Stomach (tissue), 9 donors: ENCODE data around the gene FICD. TPM values are rescaled to one million over a fixed set of nuclear protein-coding genes. Genes with fewer than 3 reads are reported as not detected.

ENCODE experiments used
- DNase-seq, 2 donors: peaks; one replicate each; pipeline versions ENCODE4 v3.0.0 to v3.0.0-alpha.2; 2013 to 2019
- H3K27ac ChIP-seq, 5 donors: fragments of 200-600 bp in 4 of 5; sonication (generic) in 4 of 5; one replicate each; pipeline ENCODE4 v1.5.1; 2013 to 2019; ENCODE audit warnings: mild to moderate bottlenecking in 1 of 5, moderate library complexity in 1 of 5
- H3K27me3 ChIP-seq, 3 donors: fragments of 200-600 bp; sonication (generic); one replicate each; pipeline ENCODE4 v1.5.1; 2017 to 2019; ENCODE audit warnings: mixed run types in 1 of 3
- H3K36me3 ChIP-seq, 4 donors: fragments of 200-600 bp; sonication (generic); 1 replicate in 3 of 4; 2 replicates in 1 of 4; pipeline ENCODE4 v1.5.1; 2016 to 2019
- H3K4me1 ChIP-seq, 4 donors: fragments of 200-600 bp; sonication (generic); one replicate each; pipeline ENCODE4 v1.5.1; 2016 to 2019
- H3K4me3 ChIP-seq, 4 donors: fragments of 200-600 bp; sonication (generic) in 3 of 4; one replicate each; pipeline ENCODE4 v1.5.1; 2016 to 2019; ENCODE audit warnings: mild to moderate bottlenecking in 1 of 4
- H3K9me3 ChIP-seq, 4 donors: fragments of 200-600 bp; sonication (generic); one replicate each; pipeline ENCODE4 v1.5.1; 2016 to 2019
- EP300 ChIP-seq: sonication (generic); formaldehyde crosslinking; IDR thresholded peaks from one replicate; pipeline ENCODE4 v1.6.1; 2017; ENCODE audit warnings: antibody characterized with exemption
- POLR2A ChIP-seq, 4 donors: fragments of 450-650 bp; IDR thresholded peaks; one replicate each; pipeline ENCODE4 v1.6.1; 2016; ENCODE audit warnings: antibody characterized with exemption in 4 of 4, control low read depth in 2 of 4, mild to moderate bottlenecking in 1 of 4, moderate library complexity in 1 of 4
- POLR2AphosphoS5 ChIP-seq, 3 donors: sonication (generic); formaldehyde crosslinking; IDR thresholded peaks; one replicate each; pipeline ENCODE4 v1.6.1; 2016; ENCODE audit warnings: antibody characterized with exemption in 3 of 3
- WGBS, 5 donors: extraction: QIAGEN DNeasy Blood & Tissue Kit in 3 of 5; methylation state at CpG; one replicate each; pipeline versions ENCODE4 v1.1.5 to v1.1.7; 2013 to 2018; 5-methylcytosine and 5-hydroxymethylcytosine counted together
- intact Hi-C: fragments of 100-400 bp; cut with DNase I; formaldehyde crosslinking; loops from one replicate; pipeline ENCODE4 v1.15.1; 2023; ENCODE audit warnings: low total_unique reads
- polyA plus RNA-seq, 3 donors: library from polyadenylated mRNA; stranded (reverse); fragments of 200-250 nt; gene quantifications; one replicate each; pipeline ENCODE4 v1.2.3, GENCODE V29; 2013
- total RNA-seq, 5 donors: library from RNA; depleted of rRNA; stranded (reverse); fragments of >200 nt; gene quantifications; one replicate each; pipeline versions ENCODE4 v1.1.0 to v1.2.3, GENCODE V29; 2014 to 2016
- TF ChIP-seq, protein P1 (sequence below), 7 experiments: fragments of 450-650 bp in 4 of 7; fragments of 200-600 bp in 3 of 7; sonication (generic) in 3 of 7; IDR thresholded peaks; one replicate each; pipeline ENCODE4 v1.5.1; 2016 to 2019; ENCODE audit warnings: antibody characterized with exemption in 7 of 7, control low read depth in 2 of 7, mild to moderate bottlenecking in 1 of 7
- donor health status: healthy with polysubstance abuse.
- donor health status: Bipolar disorder and iron deficiency.
- donor health status: healthy.

The FICD gene
- total and polyA plus RNA-seq, 8 donors: 1.2 to 26.3 (median 5.0) TPM

DNA sequence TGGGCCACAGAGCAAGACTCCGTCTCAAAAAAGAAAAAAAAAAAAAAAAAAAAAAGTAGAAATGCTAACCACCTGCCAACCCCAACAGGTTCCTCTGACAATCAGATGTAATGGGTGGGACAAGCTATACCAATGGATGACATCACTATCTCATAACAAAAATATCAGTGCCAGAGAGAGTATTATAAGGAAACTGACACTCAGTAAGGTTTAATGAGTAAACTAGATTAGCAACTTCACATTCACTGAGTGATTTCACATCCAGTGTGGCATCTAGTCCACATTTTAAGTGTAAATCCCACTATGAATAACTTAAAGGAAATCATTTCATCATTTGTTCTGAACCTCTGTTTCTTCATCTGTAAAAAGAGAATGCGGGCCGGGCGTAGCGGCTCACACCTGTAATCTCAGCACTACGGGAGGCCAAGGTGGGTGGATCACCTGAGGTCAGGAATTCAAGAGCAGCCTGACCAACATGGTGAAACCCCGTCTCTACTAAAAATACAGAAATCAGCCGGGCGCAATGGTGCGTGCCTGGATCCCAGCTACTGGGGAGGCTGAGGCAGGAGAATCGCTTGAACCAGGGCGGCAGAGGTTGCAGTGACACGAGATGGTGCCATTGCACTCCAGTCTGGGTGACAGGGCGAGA lies 44.1 kb downstream of the FICD start:
- no peak for TF ChIP-seq POLR2AphosphoS5 (IDR thresholded peaks at IDR 0.05)
- TF ChIP-seq EP300: no peak
- TF ChIP-seq POLR2A (IDR thresholded peaks at IDR 0.05): no peak
- TF ChIP-seq, protein P1, sequence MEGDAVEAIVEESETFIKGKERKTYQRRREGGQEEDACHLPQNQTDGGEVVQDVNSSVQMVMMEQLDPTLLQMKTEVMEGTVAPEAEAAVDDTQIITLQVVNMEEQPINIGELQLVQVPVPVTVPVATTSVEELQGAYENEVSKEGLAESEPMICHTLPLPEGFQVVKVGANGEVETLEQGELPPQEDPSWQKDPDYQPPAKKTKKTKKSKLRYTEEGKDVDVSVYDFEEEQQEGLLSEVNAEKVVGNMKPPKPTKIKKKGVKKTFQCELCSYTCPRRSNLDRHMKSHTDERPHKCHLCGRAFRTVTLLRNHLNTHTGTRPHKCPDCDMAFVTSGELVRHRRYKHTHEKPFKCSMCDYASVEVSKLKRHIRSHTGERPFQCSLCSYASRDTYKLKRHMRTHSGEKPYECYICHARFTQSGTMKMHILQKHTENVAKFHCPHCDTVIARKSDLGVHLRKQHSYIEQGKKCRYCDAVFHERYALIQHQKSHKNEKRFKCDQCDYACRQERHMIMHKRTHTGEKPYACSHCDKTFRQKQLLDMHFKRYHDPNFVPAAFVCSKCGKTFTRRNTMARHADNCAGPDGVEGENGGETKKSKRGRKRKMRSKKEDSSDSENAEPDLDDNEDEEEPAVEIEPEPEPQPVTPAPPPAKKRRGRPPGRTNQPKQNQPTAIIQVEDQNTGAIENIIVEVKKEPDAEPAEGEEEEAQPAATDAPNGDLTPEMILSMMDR (IDR thresholded peaks at IDR 0.05): no peak
- Histone ChIP-seq H3K27ac (no peak overlapping the region), H3K4me3 (peak overlapping the region in 2 of 4 donors; percentile 99), H3K36me3 (peaks cover 0 to 25% (median 14%) of the 10 kb centered on the region in 4 donors), H3K9me3 (no peaks in the 10 kb centered on the region), H3K27me3 (no peaks in the 10 kb centered on the region), H3K4me1 (peaks cover 34 to 82% (median 76%) of the 10 kb centered on the region in 4 donors)
- DNase-seq: no peak
- intact Hi-C loops: no loop called here
- WGBS, 5 donors: 65 to 76% (median 69%) methylated on average over 12 to 14 of the region's 14 CpGs

DNA sequence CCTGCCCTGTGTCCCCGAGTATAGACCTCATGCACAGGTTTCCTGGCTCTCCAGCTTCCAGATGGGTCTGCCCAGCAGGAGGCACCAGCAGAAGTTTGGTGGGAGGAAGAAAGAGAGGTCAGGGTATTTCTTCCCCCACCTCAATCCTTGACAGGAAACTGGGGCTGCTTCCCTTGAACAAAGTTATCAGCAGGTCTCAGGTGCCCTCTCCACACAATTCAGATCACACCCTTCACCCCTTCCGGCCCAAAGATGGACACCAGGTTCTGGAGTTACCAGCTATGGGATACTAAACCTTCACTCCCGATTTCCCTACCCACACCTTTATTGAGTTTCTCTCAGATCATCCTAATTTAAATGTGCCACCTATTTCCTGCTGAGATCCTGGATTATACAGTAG lies 44.7 kb downstream of the FICD start:
- Histone ChIP-seq H3K4me3 (peak overlapping the region; percentile 88 to 99 (median 97)), H3K9me3 (no peaks in the 10 kb centered on the region), H3K4me1 (peaks cover 34 to 82% (median 75%) of the 10 kb centered on the region in 4 donors), H3K27me3 (no peaks in the 10 kb centered on the region), H3K36me3 (peaks cover 4 to 32% (median 20%) of the 10 kb centered on the region in 4 donors), H3K27ac (peak overlapping the region in 2 of 5 donors; percentile 87 to 89)
- TF ChIP-seq POLR2A (IDR thresholded peaks at IDR 0.05) (no peak), POLR2AphosphoS5 (IDR thresholded peaks at IDR 0.05) (no peak), EP300 (no peak)
- TF ChIP-seq, protein P1 (IDR thresholded peaks at IDR 0.05): no peak
- DNase-seq: no peak
- intact Hi-C loops: loop anchor here (10.0 kb wide), 1 partner anchor 245 kb away; no protein-coding TSS in a partner anchor
- WGBS, 5 donors: 23 to 47% (median 33%) methylated on average over 3 of the region's 3 CpGs

DNA sequence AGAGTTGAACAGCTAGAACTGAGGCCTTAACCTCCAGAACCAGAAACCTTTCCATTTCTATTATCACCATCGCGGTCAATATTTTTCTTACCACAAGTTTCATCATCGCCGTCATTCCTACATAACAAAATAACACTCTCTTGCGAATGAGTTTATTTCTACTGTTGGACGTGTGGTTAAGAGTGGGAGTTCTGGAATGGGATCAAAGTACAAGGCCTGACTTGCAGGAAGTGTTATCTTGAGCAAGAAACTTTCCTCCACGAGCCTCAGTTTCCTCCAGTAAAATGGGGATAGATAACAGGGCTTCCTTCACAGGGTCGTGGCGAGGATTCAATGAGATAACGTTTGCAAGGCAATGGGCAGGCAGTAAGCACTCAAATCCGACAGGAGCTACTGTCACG lies 45.2 kb downstream of the FICD start:
- Histone ChIP-seq H3K27ac (peak overlapping the region in 4 of 5 donors; percentile 87 to 96 (median 90)), H3K4me1 (peaks cover 34 to 82% (median 73%) of the 10 kb centered on the region in 4 donors), H3K9me3 (no peaks in the 10 kb centered on the region), H3K36me3 (peaks cover 4 to 37% (median 25%) of the 10 kb centered on the region in 4 donors), H3K4me3 (peak overlapping the region; percentile 88 to 99 (median 97)), H3K27me3 (no peaks in the 10 kb centered on the region)
- DNase-seq: peak in 1 of 2 donors; percentile 36
- TF ChIP-seq POLR2AphosphoS5 (IDR thresholded peaks at IDR 0.05) (no peak), POLR2A (IDR thresholded peaks at IDR 0.05) (no peak), EP300 (no peak)
- TF ChIP-seq, protein P1 (IDR thresholded peaks at IDR 0.05): no peak
- intact Hi-C loops: loop anchor here (10.0 kb wide), 1 partner anchor 244 kb away; no protein-coding TSS in a partner anchor
- WGBS, 5 donors: 0 to 2% (median 1%) methylated on average over 12 of the region's 12 CpGs

DNA sequence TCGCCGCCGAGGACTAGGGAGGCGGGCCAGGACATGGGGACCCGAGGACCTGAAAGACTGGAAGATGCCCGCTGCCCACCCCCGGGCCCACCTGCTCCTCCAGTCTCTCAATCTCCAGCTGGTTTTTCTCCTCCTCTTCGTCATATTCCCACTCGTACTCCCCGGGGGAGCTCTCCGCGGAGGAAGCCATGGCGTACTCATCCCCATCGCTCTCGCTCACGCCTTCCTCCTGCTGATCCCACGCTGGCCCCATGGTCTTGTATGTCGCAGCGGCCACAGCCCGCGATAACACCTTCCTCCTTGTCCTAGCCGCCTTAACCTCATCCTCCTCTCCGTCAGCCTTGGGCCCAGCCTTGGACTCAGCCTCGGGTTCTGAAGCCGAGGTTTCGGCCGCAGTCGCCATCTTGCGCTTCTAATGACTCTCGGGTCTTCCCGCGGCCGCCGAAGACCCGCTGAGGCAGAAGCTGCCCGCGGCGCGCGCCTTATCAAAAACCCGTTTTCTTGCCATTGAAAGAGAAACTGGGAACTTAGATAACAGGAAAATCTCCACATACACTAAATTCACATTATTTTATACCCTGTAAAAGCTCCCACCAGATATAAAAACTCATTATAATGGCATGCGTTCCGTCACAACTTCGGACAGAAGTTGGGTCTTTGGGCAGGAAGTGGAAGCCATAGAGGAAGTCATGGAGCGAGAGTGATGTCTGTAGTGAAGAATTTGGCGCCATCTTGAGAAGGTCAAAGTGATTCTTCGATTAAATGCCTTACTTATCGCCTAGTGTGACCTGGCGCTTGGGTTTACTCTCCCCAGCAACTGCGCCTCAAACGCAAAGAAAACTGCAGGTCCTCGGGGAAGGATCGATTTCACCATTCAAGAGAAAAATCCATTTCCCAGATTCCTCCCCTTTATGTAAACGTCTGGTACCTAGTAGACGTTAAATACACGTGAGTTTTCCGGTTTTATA lies 46.0 kb downstream of the FICD start, which contains the start of gene SART3:
SART3 (minus strand) TSS at position 422 of the 968 bp plus-strand sequence; CDS start at position 403, 19 bp downstream.
- H3K4me1 ChIP-seq: peaks cover 38 to 82% (median 74%) of the 10 kb centered on the region in 4 donors
- H3K27ac ChIP-seq: peak within 1 kb of the TSS; percentile 87 to 96 (median 89)
- 0 to 1% (median 0%) methylated on average over 51 to 57 of the region's 57 CpGs for WGBS, 5 donors

More for the DNA sequence above, 46.0 kb downstream of the FICD start, which contains the start of gene SART3:
- Histone ChIP-seq H3K4me3 (peak within 1 kb of the TSS; percentile 88 to 99 (median 97)), H3K27me3 (no peaks in the 10 kb centered on the region), H3K9me3 (no peaks in the 10 kb centered on the region), H3K36me3 (peaks cover 8 to 43% (median 28%) of the 10 kb centered on the region in 4 donors)
- intact Hi-C loops: loop anchor here (10.0 kb wide), 1 partner anchor 244 kb away; no protein-coding TSS in a partner anchor
- TF ChIP-seq EP300 (no peak), POLR2AphosphoS5 (IDR thresholded peaks at IDR 0.05) (peak; percentile 73 to 84 (median 83))
- TF ChIP-seq, protein P1 (IDR thresholded peaks at IDR 0.05): no peak
- DNase-seq: peak; percentile 75 to 96
